GM18951 (cell line): ENCODE data around the gene LRRTM4.
"Not testable (repeated sequence)": the region's sequence is repeated elsewhere in the genome, so short reads cannot be mapped to it uniquely, and the experiment has no call there.

Experiments used
- POLR2A ChIP-seq: IDR thresholded peaks from 4 replicates; pipeline ENCODE4 v1.6.1; 2011; ENCODE audit warnings: mild to moderate bottlenecking; ENCODE audit not compliant: insufficient read length, insufficient read depth; ENCODE audit errors: extremely low read depth
- in situ Hi-C: fragments of 300-500 bp; cut with MboI; formaldehyde crosslinking; loops from one replicate; pipeline ENCODE4 v1.12.0; 2022; ENCODE audit warnings: low sequenced_read_pairs, mixed read lengths, inconsistent platforms; ENCODE audit not compliant: unreplicated experiment

The LRRTM4 gene

DNA sequence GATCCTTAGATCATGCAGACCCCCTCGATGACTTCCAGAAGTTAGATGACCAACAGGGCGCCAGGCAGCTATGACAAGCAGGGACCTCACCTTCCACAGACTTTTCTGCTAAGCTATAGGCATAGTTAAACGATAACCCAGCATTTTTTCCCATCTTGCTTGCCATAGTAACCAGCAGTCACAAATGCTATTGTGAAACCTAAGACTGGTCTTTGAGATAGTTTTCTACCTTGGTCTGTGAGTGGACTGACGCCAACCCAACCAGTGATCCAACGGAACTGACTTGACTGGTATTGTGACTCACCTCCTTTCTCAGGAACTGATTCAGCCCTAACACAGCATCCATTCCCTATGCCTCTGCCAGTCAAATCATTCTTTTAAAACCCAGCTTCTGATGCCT lies 361.2 kb downstream of the LRRTM4 start:
- no peak for TF ChIP-seq POLR2A
- in situ Hi-C loops: no loop called here

- no peak for TF ChIP-seq POLR2A
- in situ Hi-C loops: no loop called here
Measured at GRCh38 chr2:77156599-77156998, 365.6 kb downstream of the LRRTM4 start.

- in situ Hi-C loops: no loop called here
- TF ChIP-seq POLR2A: no peak
Measured at GRCh38 chr2:77155511-77155910, 366.7 kb downstream of the LRRTM4 start.

GRCh38 chr2:77149565-77149964 lies 372.6 kb downstream of the LRRTM4 start:
- TF ChIP-seq POLR2A: no peak
- in situ Hi-C loops: no loop called here

- TF ChIP-seq POLR2A: no peak
- in situ Hi-C loops: no loop called here
Measured at GRCh38 chr2:77147153-77147552, 375.0 kb downstream of the LRRTM4 start.

- no peak for TF ChIP-seq POLR2A
- in situ Hi-C loops: no loop called here
Measured at GRCh38 chr2:77144772-77145171, 377.4 kb downstream of the LRRTM4 start.

GRCh38 chr2:77142141-77142540 lies 380.0 kb downstream of the LRRTM4 start:
- TF ChIP-seq POLR2A: no peak
- in situ Hi-C loops: no loop called here

DNA sequence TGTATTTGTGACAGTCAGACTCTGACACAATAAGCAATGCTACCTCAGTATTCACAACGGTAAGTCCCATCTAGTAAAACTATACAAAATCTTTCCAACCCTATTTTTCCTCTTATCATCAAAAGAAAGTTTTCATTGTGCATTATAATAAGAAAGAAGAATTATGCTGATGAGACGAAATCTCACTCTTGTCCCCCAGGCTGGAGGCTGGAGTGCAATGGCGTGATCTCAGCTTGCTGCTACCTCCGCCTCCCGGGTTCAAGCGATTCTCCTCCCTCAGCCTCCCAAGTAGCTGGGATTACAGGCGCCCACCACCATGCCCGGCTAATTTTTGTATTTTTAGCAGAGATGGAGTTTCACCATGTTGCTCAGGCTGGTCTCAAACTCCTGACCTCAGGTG lies 393.7 kb downstream of the LRRTM4 start:
- in situ Hi-C loops: not testable (repeated sequence)

GRCh38 chr2:77127345-77127744 lies 394.8 kb downstream of the LRRTM4 start:
- no peak for TF ChIP-seq POLR2A
- in situ Hi-C loops: no loop called here

GRCh38 chr2:77121518-77121917 lies 400.7 kb downstream of the LRRTM4 start:
- in situ Hi-C loops: no loop called here
- no peak for TF ChIP-seq POLR2A

DNA sequence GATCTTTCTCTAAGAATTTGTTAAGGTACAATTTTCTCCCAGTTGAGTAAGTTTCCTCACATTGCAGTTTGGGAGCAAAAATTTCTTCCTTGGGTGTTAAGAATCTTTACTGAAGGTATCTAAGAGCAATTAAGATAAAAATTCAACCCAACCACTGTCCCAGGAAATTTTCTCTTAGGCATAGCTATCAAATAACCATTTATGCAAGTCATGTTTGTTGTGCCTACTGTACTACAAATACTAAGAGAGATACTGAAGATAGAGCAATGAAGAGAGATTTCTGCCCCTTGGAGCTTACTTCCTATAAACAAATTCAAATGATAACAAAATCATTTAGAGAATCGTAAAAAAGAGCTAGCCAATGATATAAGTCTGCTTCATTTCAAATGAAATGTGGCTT lies 402.8 kb downstream of the LRRTM4 start:
- in situ Hi-C loops: no loop called here
- TF ChIP-seq POLR2A: no peak

DNA sequence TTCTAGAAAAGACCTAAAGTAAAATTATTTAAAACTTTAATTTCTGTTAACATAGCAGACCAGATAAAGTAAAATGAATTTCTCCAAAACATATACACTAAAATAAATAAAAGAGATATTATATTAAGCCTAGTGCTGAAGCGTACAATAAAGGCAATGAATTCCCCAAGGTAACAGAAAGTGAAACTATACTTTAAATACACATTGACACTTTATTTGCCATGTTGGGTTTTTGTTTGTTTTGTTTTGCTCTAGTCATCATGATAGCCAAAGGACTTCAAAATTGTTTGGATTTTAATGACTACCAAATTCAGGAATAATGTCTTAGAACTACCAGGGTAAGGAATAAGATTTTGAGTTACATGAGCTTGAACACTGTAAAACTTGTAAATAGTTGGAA lies 413.3 kb downstream of the LRRTM4 start:
- in situ Hi-C loops: no loop called here
- no peak for TF ChIP-seq POLR2A

DNA sequence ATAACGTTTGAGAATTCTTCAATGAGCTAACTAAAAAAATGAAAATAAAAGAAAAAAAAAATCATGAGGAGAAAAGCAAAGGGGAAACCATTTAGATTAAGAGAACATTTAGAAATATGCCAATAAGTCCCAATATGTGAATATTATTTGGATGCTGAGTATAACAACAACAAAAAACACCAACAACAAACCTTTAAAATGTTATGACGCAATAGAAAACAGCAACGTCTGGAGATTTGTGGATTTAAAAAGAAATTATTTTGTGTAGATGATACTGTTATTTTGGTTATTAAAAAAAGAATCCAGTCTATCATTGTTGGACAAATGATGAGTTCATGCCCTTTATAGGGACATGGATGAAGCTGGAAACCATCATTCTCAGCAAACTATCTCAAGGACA lies 417.2 kb downstream of the LRRTM4 start:
- no peak for TF ChIP-seq POLR2A
- in situ Hi-C loops: no loop called here

GRCh38 chr2:77104554-77104953 lies 417.6 kb downstream of the LRRTM4 start:
- no peak for TF ChIP-seq POLR2A
- in situ Hi-C loops: no loop called here

DNA sequence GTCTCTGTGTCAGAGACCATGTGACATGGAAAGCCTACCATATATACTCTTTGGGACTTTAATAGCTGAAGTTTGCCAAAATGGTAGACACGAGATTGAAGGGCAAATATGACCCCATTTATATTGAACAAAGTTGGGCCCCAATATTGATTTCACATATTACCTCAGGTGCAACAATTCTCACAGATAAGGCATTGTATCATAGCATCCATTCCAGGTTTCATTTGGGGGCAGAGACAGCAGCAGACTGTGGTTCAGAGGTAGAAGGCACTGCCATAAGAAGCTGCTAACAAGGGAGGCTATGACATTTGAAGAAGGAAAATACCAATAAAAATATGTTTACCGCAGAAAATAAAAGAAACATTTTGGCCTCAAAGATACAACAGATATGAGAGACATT lies 419.2 kb downstream of the LRRTM4 start:
- in situ Hi-C loops: no loop called here
- no peak for TF ChIP-seq POLR2A
